Large intestine (tissue), 12 donors: ENCODE measurements around the gene OR5D18. TPM values are rescaled to one million over a fixed set of nuclear protein-coding genes. Genes with fewer than 3 reads are reported as not detected.

Source experiments
- DNase-seq, 2 donors: peaks; one replicate each; pipeline versions ENCODE4 v3.0.0 to v3.0.0-alpha.2; 2013
- H3K27ac ChIP-seq: one replicate; pipeline ENCODE4 v1.5.1; 2013; ENCODE audit warnings: low read length
- H3K27me3 ChIP-seq: 2 replicates; pipeline ENCODE4 v1.6.1; 2013; ENCODE audit warnings: low read length; ENCODE audit not compliant: control insufficient read depth, insufficient read depth
- H3K36me3 ChIP-seq: 2 replicates; pipeline ENCODE4 v1.6.1; 2013; ENCODE audit warnings: low read length; ENCODE audit not compliant: control insufficient read depth, insufficient read depth
- H3K4me1 ChIP-seq: one replicate; pipeline ENCODE4 v1.6.1; 2013; ENCODE audit warnings: low read length; ENCODE audit not compliant: control insufficient read depth, insufficient read depth
- H3K4me3 ChIP-seq: one replicate; pipeline ENCODE4 v1.5.1; 2013; ENCODE audit warnings: low read length
- H3K9me3 ChIP-seq: one replicate; pipeline ENCODE4 v1.6.1; 2013; ENCODE audit warnings: mild to moderate bottlenecking, low read depth, low read length, moderate library complexity; ENCODE audit not compliant: control insufficient read depth
- WGBS: methylation state at CpG from one replicate; pipeline ENCODE4 v1.1.5; 2013; ENCODE audit warnings: low lambda C conversion rate; ENCODE audit not compliant: insufficient coverage; 5-methylcytosine and 5-hydroxymethylcytosine counted together
- long read RNA-seq, 11 donors: transcript quantifications; one replicate each; lab custom pipeline, GENCODE V29; 2026
- polyA plus RNA-seq: library from polyadenylated mRNA; unstranded; fragments of 120-200 nt; gene quantifications from one replicate; pipeline ENCODE4 v1.2.1, GENCODE V29; 2013

The OR5D18 gene
- not detected for polyA plus RNA-seq
- long read RNA-seq, donor 1: 0 reads
- long read RNA-seq, donor 2: 0 reads
- long read RNA-seq, donor 3: 0 reads
- long read RNA-seq, donor 4: 0 reads
- long read RNA-seq, donor 5: 0 reads
- long read RNA-seq, donor 6: 0 reads
- long read RNA-seq, donor 7: 0 reads
- long read RNA-seq, donor 8: 0 reads
- long read RNA-seq, donor 9: 0 reads
- long read RNA-seq, donor 10: 0 reads
- long read RNA-seq, donor 11: 0 reads

DNA sequence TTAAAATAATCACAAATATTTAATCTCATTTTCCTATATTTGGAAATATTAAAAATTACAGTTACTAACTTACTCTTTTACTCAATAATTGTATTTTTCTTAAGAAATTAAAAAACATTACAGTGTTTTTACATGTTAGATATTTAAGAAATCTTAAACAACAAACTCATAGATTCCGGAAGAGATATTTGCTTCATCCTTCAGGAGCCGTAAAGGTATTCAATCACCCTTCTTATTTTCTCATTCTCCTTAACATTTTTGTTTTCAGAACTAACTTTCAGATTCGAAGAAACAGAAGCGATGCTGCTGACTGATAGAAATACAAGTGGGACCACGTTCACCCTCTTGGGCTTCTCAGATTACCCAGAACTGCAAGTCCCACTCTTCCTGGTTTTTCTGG, at the start of gene OR5D18:
TSS of gene OR5D18 (plus strand) at position 301 of the 400 bp plus-strand sequence. CDS start at position 301, 0 bp downstream.
- Histone ChIP-seq H3K27me3 (no peaks in the 10 kb centered on the region), H3K4me1 (no peaks in the 10 kb centered on the region), H3K36me3 (no peaks in the 10 kb centered on the region), H3K27ac (no peak within 1 kb of the TSS), H3K9me3 (peaks cover 15% of the 10 kb centered on the region), H3K4me3 (no peak within 1 kb of the TSS)
- 93% methylated on average over 4 of the region's 5 CpGs for WGBS
- no peak for DNase-seq

DNA sequence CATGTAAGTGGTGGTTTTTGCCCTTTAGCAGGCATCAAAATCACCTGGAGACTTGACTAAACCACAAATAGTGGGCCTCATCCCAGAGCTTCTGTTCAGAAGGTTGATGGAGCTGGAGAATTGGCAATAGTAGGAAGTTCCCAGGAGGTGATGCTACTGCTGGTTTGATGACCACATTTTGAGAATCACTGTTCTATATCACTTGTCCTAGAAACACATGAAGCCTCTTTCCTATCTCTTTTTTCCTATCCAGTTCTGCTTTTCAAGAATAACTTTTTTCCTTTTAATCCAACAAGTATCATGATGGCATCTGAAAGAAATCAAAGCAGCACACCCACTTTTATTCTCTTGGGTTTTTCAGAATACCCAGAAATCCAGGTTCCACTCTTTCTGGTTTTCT, 46.3 kb upstream of the OR5D18 start, which contains the start of gene OR5D13:
TSS of gene OR5D13 (plus strand) at position 301 of the 400 bp plus-strand sequence. CDS start at position 301, 0 bp downstream.
- no peak within 1 kb of the TSS for H3K4me3 ChIP-seq
- no peaks in the 10 kb centered on the region for H3K36me3 ChIP-seq
- no peak within 1 kb of the TSS for H3K27ac ChIP-seq
- peaks cover 3% of the 10 kb centered on the region for H3K9me3 ChIP-seq
- H3K27me3 ChIP-seq: no peaks in the 10 kb centered on the region
- no peak for DNase-seq
- H3K4me1 ChIP-seq: no peaks in the 10 kb centered on the region

DNA sequence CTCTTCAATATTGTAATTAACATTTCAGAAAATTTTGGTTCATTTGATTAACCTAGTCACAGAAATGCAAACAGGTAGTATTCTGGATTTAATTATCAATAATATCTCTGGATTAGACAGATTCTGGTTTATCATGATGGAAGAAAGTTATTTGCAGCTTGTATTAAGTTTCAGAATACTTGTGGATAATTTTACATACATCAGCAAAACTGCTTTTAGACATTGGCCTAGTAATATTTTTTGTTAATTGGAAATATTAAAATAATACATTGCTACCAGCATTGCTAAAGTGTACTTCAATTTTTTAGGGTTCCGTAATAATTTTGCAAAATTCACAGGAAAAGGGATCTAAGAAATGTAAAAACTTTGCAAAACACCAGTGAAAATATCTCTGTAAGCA, 27.8 kb upstream of the OR5D18 start:
- Histone ChIP-seq H3K4me1 (no peaks in the 10 kb centered on the region), H3K36me3 (no peaks in the 10 kb centered on the region), H3K27me3 (no peaks in the 10 kb centered on the region), H3K27ac (no peak overlapping the region), H3K9me3 (peaks cover 3% of the 10 kb centered on the region), H3K4me3 (no peak overlapping the region)
- WGBS: 100% methylated on average over 1 of the region's 1 CpG
- no peak for DNase-seq

DNA sequence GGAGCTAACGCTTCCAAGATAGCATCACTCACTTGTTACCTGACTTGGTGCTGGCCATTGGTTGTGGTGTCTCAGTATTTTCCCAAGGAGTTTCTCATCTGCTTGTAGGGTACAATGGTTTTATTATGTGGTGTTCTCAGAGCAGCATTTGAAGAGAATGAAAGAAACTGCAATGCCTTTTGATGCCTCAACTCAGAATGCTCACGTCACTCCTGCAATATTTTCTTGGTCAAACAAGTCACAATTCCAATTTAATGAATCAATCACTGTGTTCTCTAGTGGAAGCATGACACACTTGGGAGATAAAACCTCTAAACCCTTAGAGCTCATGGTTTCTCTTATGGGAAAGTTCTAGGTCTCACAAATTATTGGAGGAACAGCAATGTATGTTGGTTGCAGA, 26.1 kb upstream of the OR5D18 start:
- Histone ChIP-seq H3K9me3 (peaks cover 5% of the 10 kb centered on the region), H3K36me3 (no peaks in the 10 kb centered on the region), H3K4me3 (no peak overlapping the region), H3K27me3 (no peaks in the 10 kb centered on the region), H3K4me1 (no peaks in the 10 kb centered on the region), H3K27ac (no peak overlapping the region)
- DNase-seq: no peak
- WGBS: no CpG with 5 or more reads among the region's 2 CpGs

DNA sequence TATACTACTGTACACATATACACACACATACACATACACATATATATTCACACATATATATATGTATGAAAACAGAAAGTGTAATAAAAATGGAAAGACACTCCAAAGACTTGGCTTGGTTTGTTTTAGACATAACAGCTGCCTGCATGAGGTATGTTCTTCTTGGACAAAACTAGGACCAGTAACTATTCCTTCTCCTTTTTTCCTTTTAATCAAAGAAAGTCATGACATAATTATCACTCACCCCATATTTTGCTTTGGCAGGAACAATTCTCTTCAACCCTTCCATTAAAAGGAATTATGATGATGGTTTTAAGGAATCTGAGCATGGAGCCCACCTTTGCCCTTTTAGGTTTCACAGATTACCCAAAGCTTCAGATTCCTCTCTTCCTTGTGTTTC, 24.2 kb upstream of the OR5D18 start, which contains the start of gene OR5D14:
TSS of gene OR5D14 (plus strand) at position 301 of the 400 bp plus-strand sequence. CDS start at position 301, 0 bp downstream.
- H3K36me3 ChIP-seq: no peaks in the 10 kb centered on the region
- no peaks in the 10 kb centered on the region for H3K4me1 ChIP-seq
- no peaks in the 10 kb centered on the region for H3K27me3 ChIP-seq
- DNase-seq: no peak
- H3K27ac ChIP-seq: no peak within 1 kb of the TSS
- H3K9me3 ChIP-seq: peaks cover 5% of the 10 kb centered on the region
- H3K4me3 ChIP-seq: no peak within 1 kb of the TSS

DNA sequence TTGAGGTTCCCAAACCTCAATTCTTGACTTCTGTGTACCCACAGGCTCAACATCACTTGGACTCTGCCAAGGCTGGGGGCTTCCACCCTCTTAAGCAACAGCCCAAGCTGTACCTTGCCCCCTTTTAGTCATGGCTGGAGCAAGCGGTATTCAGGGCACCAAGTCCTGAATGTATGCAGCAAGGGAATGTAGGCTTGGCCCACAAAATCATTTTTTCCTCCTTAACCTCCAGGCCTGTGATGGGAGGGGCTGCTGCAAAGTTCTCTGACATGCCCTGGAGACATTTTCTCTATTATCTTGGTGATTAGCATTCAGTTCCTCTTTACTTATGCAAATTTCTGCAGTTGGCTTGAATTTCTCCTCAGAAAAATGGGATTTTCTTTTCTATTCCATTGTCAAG, 13.2 kb upstream of the OR5D18 start:
- WGBS: no CpG with 5 or more reads among the region's 1 CpG
- H3K4me3 ChIP-seq: no peak overlapping the region
- no peaks in the 10 kb centered on the region for H3K36me3 ChIP-seq
- no peak for DNase-seq
- no peaks in the 10 kb centered on the region for H3K9me3 ChIP-seq
- no peaks in the 10 kb centered on the region for H3K27me3 ChIP-seq
- H3K4me1 ChIP-seq: no peaks in the 10 kb centered on the region
- H3K27ac ChIP-seq: no peak overlapping the region

DNA sequence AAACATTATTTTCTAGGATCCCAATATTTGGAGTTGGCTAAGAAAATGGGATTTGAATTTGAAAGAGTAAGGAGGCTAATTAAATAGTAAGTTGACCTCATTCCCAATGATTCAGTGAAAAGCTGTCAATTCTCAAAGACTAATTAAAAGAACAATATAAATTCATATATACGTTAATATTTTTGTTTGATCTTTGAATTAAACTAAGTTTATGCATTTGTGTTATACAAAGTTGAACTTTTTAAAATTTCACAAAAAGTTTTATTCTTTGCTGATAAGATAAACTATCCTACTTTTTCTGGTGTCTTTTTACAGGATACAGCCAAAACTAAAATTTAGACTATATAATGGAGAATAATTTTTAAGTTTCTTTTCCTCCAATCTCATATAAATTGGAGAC, 8.4 kb upstream of the OR5D18 start, which contains the start of gene OR5L1:
TSS of gene OR5L1 (plus strand) at position 301 of the 400 bp plus-strand sequence. CDS start 100 bp downstream, outside the sequence.
- no peak for DNase-seq
- no peaks in the 10 kb centered on the region for H3K27me3 ChIP-seq
- no peak within 1 kb of the TSS for H3K4me3 ChIP-seq
- no peaks in the 10 kb centered on the region for H3K4me1 ChIP-seq
- H3K36me3 ChIP-seq: no peaks in the 10 kb centered on the region
- peaks cover 3% of the 10 kb centered on the region for H3K9me3 ChIP-seq
- 82% methylated on average over 1 of the region's 1 CpG for WGBS
- H3K27ac ChIP-seq: no peak within 1 kb of the TSS

DNA sequence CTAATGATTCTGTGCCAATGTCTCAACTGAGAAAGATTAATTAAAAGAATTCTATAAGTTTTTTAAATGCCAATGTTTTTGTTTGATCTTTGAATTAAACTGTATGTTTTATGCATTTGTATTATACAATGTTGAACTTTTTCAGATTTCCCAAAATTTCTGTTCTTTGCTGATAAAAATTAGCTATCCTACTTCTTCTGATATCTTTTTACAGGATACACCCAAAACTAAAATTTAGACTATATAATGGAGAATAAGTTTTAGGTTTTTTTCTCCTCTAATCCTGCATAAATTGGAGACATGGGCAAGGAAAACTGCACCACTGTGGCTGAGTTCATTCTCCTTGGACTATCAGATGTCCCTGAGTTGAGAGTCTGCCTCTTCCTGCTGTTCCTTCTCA, 7.5 kb downstream of the OR5D18 start, which contains the start of gene OR5L2:
TSS of gene OR5L2 (plus strand) at position 301 of the 400 bp plus-strand sequence. CDS start at position 301, 0 bp downstream.
- no peaks in the 10 kb centered on the region for H3K27me3 ChIP-seq
- H3K4me1 ChIP-seq: no peaks in the 10 kb centered on the region
- H3K27ac ChIP-seq: no peak within 1 kb of the TSS
- no peak within 1 kb of the TSS for H3K4me3 ChIP-seq
- no peaks in the 10 kb centered on the region for H3K36me3 ChIP-seq
- DNase-seq: no peak
- H3K9me3 ChIP-seq: peaks cover 6% of the 10 kb centered on the region

DNA sequence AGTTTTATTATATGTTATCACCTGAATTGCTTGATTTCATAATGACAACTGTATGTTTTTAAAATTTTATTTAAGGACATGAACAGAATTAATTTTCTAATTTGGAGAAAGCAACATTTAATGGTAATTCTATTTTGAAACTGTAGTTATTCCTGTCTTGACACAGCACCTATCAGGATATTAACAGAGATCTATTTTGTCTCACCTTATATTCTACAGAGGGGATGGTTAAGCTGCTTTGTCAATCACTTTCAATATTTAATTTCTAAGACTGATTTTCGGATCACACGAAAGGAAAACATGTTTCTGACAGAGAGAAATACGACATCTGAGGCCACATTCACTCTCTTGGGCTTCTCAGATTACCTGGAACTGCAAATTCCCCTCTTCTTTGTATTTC, 19.0 kb downstream of the OR5D18 start, which contains the start of gene OR5D16:
TSS of gene OR5D16 (plus strand) at position 301 of the 400 bp plus-strand sequence. CDS start at position 301, 0 bp downstream.
- H3K36me3 ChIP-seq: no peaks in the 10 kb centered on the region
- DNase-seq: no peak
- H3K4me3 ChIP-seq: no peak within 1 kb of the TSS
- H3K27me3 ChIP-seq: no peaks in the 10 kb centered on the region
- H3K27ac ChIP-seq: no peak within 1 kb of the TSS
- H3K9me3 ChIP-seq: no peaks in the 10 kb centered on the region
- no peaks in the 10 kb centered on the region for H3K4me1 ChIP-seq
- 10% methylated on average over 2 of the region's 3 CpGs for WGBS

DNA sequence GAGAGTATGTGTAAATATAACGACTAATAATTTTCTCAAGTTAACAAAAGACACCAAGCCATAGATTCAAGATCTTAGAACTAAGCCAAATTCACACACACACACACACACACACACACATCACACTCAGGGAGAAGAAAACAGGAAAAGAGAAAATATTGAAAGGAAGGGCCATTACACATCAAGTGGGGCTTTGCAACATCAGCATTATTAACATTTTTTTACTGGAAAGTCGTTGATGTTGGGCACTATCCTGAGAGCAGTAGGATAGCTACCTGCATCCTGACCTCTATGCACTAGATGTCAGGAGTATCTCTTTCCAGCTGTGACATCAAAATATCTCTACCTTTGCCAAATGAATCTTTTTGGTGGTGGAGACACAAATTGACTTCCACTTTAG, 28.0 kb downstream of the OR5D18 start:
- no peak for DNase-seq
- no peaks in the 10 kb centered on the region for H3K27me3 ChIP-seq
- H3K36me3 ChIP-seq: no peaks in the 10 kb centered on the region
- no peak overlapping the region for H3K27ac ChIP-seq
- no peak overlapping the region for H3K4me3 ChIP-seq
- WGBS: no CpG with 5 or more reads among the region's 2 CpGs
- H3K9me3 ChIP-seq: no peaks in the 10 kb centered on the region
- no peaks in the 10 kb centered on the region for H3K4me1 ChIP-seq

DNA sequence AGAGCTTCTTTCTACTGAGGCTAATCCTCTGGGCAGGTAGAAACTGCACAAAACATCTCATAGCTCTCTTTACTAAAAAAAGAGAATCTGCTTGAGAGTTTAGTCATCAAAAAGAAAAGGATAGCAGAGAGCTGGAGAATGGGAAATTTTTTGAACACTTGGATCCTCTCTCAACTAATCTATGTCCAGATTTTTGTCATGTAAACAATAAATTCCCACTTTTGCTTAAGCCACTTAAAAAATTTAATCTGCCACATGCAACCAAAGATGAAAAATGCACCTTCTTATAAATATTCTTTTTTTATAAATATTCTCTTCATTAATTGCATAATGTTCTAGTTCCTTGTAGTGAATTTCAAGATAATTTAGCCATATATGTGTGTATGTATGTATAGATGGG, 29.6 kb downstream of the OR5D18 start:
- Histone ChIP-seq H3K27ac (no peak overlapping the region), H3K27me3 (no peaks in the 10 kb centered on the region), H3K4me1 (no peaks in the 10 kb centered on the region), H3K36me3 (no peaks in the 10 kb centered on the region), H3K4me3 (no peak overlapping the region), H3K9me3 (no peaks in the 10 kb centered on the region)
- no peak for DNase-seq
